Type B pancreatic cell (in vitro differentiated cells): ENCODE results near the gene PCBP3. TPM values are rescaled to one million over a fixed set of nuclear protein-coding genes. Genes with fewer than 3 reads are reported as not detected.

Experiments
- DNase-seq: peaks from one replicate; pipeline ENCODE4 v3.0.0; 2021; ENCODE audit warnings: mixed read lengths; ENCODE audit not compliant: unreplicated experiment; ENCODE audit errors: extremely low spot score
- H3K27ac Mint-ChIP-seq: 2 replicates; pipeline ENCODE4 v1.8.0; 2021; ENCODE audit warnings: mild to moderate bottlenecking, mixed read lengths
- H3K27me3 Mint-ChIP-seq: 2 replicates; pipeline ENCODE4 v1.8.0; 2021; ENCODE audit warnings: mixed read lengths
- H3K36me3 Mint-ChIP-seq: 2 replicates; pipeline ENCODE4 v1.8.0; 2021; ENCODE audit warnings: mixed read lengths
- H3K4me1 Mint-ChIP-seq: one replicate; pipeline ENCODE4 v1.8.0; 2021; ENCODE audit warnings: mixed read lengths; ENCODE audit not compliant: unreplicated experiment
- H3K4me3 Mint-ChIP-seq: 2 replicates; pipeline ENCODE4 v1.8.0; 2021; ENCODE audit warnings: mild to moderate bottlenecking, mixed read lengths
- H3K9me3 Mint-ChIP-seq: 2 replicates; pipeline ENCODE4 v1.8.0; 2021; ENCODE audit warnings: mixed read lengths
- total RNA-seq: library from RNA; stranded (reverse); gene quantifications from 2 replicates; pipeline ENCODE4 v1.2.1, GENCODE V29; 2021; ENCODE audit warnings: low replicate concordance
- TF ChIP-seq, protein P1 (sequence below): fragments of 200-600 bp; sonication (generic); conservative IDR thresholded peaks from 2 replicates; pipeline ENCODE4 v1.5.0; 2021; ENCODE audit warnings: antibody characterized with exemption, mild to moderate bottlenecking

PCBP3 gene
- total RNA-seq, 1 donor from 2014 or later = 5.5 TPM

DNA sequence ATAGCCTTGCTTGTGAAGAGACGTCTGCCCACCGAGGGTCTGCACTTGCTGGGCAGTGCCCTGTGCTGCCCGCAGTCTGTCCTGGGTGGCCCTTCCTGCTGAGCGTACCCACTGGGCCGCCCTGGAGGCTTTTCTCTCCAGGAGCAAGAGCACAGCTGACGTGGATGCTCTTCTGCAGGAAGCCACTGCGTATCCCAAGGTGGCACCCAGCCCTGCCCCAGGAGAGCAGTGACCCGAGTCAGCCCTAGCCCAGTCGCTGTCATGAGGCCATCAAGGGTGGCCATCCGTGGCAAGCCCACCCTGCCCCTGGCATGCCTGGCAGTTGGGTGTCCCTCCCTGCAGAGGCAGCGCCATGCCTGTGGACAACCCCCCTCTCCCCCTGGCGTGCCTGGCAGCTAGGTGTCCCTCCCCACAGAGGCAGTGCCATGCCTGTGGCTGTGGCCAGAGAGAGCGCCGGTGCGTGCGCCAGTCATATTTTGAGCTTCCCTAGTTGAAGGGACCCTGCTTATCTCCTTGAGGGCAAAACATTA is 286.8 kb downstream of the PCBP3 start:
- TF ChIP-seq, protein P1, sequence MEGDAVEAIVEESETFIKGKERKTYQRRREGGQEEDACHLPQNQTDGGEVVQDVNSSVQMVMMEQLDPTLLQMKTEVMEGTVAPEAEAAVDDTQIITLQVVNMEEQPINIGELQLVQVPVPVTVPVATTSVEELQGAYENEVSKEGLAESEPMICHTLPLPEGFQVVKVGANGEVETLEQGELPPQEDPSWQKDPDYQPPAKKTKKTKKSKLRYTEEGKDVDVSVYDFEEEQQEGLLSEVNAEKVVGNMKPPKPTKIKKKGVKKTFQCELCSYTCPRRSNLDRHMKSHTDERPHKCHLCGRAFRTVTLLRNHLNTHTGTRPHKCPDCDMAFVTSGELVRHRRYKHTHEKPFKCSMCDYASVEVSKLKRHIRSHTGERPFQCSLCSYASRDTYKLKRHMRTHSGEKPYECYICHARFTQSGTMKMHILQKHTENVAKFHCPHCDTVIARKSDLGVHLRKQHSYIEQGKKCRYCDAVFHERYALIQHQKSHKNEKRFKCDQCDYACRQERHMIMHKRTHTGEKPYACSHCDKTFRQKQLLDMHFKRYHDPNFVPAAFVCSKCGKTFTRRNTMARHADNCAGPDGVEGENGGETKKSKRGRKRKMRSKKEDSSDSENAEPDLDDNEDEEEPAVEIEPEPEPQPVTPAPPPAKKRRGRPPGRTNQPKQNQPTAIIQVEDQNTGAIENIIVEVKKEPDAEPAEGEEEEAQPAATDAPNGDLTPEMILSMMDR = no peak
- Mint-ChIP-seq H3K27ac (no peak overlapping the region), H3K9me3 (no peaks in the 10 kb centered on the region), H3K4me1 (no peaks in the 10 kb centered on the region), H3K36me3 (no peaks in the 10 kb centered on the region), H3K27me3 (peaks cover 13% of the 10 kb centered on the region), H3K4me3 (no peak overlapping the region)
- no peak for DNase-seq

DNA sequence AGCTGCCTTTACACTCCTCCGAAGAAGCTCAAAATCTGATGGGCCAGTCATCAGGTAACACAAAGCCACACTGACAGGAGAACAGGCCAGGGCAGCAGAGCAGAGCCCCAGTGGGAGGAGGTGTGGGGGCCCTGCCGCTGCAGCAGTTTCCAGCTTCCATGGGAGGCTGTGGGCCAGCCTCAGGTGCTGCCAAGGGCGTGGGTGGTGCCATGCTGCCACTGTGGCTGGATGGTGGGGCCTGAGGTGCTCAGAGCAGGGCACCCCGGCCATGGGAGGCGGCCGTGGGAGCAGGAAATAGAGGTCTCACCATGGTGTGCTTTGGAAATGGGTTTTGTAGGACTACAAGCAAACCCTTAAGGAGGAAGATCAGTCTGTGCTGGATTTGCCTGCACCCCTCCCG is 287.3 kb downstream of the PCBP3 start:
- H3K27ac Mint-ChIP-seq = no peak overlapping the region
- no peaks in the 10 kb centered on the region for H3K4me1 Mint-ChIP-seq
- peaks cover 13% of the 10 kb centered on the region for H3K27me3 Mint-ChIP-seq
- H3K9me3 Mint-ChIP-seq = no peaks in the 10 kb centered on the region
- no peak overlapping the region for H3K4me3 Mint-ChIP-seq
- no peak for DNase-seq
- TF ChIP-seq, protein P1 = no peak
- H3K36me3 Mint-ChIP-seq = no peaks in the 10 kb centered on the region

DNA sequence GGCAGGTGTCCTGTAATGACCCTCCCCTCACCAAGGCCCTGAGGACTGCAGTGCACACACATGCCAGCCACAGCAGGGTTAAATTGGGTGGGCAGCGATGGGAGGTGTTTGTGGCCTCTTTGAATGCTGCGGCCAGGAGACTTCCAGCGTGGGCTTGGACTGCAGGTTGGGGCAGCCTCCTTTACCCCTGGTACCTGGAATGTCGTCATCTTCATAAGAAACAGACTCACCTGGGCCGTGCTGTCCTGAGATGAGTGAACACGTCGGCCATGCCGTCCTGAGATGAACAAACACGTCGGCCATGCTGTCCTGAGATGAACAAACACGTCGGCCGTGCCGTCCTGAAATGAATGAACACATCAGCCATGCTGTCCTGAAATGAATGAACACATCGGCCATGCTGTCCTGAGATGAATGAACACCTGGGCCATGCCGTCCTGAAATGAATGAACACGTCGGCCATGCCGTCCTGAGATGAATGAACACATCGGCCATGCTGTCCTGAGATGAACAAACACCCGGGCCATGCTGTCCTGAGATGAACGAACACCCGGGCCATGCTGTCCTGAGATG is 288.0 kb downstream of the PCBP3 start:
- Mint-ChIP-seq H3K27me3 (peaks cover 8% of the 10 kb centered on the region), H3K27ac (no peak overlapping the region), H3K4me3 (no peak overlapping the region), H3K4me1 (no peaks in the 10 kb centered on the region), H3K9me3 (no peaks in the 10 kb centered on the region), H3K36me3 (no peaks in the 10 kb centered on the region)
- TF ChIP-seq, protein P1 = no peak
- DNase-seq = no peak

DNA sequence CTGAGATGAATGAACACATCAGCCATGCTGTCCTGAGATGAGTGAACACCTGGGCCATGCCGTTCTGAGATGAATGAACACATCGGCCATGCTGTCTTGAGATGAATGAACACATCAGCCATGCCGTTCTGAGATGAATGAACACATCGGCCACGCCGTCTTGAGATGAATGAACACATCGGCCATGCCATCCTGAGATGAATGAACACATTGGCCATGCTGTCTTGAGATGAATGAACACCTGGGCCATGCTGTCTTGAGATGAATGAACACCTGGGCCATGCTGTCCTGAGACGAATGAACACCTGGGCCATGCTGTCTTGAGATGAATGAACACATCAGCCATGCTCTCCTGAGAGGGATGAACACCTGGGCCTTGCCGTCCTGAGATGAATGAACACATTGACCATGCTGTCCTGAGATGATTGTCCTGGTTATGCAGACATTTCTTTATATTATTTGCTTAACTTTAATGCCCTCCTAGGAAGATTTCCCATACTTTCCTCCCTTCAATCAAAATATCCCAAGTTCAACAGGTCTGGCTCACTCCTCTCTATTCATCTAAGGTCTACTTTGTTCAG is 289.5 kb downstream of the PCBP3 start:
- Mint-ChIP-seq H3K27me3 (peaks cover 17% of the 10 kb centered on the region), H3K36me3 (no peaks in the 10 kb centered on the region), H3K27ac (no peak overlapping the region), H3K4me1 (no peaks in the 10 kb centered on the region), H3K4me3 (no peak overlapping the region), H3K9me3 (no peaks in the 10 kb centered on the region)
- DNase-seq = no peak
- TF ChIP-seq, protein P1 = no peak

DNA sequence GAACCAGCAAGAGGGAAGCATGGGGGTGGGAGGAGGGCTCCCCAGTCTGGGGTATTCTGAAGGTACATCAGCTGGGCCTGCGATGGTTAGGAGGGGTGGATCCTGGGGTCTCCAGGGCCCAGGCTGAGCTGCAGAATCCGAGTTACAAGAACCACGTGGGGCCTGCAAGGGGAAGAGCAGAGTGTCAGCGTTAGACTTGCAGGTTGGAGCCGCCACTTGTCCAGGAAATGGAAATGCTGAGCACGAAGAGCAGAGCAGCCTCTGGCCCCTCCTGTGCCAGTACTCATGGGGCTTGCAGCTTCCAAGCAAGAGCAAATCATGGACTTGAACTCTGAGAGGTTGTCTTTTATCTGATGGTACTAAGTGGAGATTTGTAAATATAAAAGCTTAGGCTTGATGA is 290.6 kb downstream of the PCBP3 start:
- no peak overlapping the region for H3K27ac Mint-ChIP-seq
- H3K4me3 Mint-ChIP-seq = no peak overlapping the region
- TF ChIP-seq, protein P1 = no peak
- H3K36me3 Mint-ChIP-seq = no peaks in the 10 kb centered on the region
- H3K27me3 Mint-ChIP-seq = peaks cover 17% of the 10 kb centered on the region
- H3K9me3 Mint-ChIP-seq = no peaks in the 10 kb centered on the region
- no peak for DNase-seq
- H3K4me1 Mint-ChIP-seq = no peaks in the 10 kb centered on the region
